Stimulated activated CD4-positive, alpha-beta T cell treated with anti-CD3 and anti-CD28 coated beads, Interleukin-2, amount 100 ng/mL, for 24 hours (primary cell): ENCODE measurements around the gene SGCD.
"Not testable (repeated sequence)": the region's sequence is repeated elsewhere in the genome, so short reads cannot be mapped to it uniquely, and the experiment has no call there.

Experiments
- DNase-seq, 2 donors: peaks; one replicate each; pipeline ENCODE4 v3.0.0-alpha.2; 2020

The SGCD gene

DNA sequence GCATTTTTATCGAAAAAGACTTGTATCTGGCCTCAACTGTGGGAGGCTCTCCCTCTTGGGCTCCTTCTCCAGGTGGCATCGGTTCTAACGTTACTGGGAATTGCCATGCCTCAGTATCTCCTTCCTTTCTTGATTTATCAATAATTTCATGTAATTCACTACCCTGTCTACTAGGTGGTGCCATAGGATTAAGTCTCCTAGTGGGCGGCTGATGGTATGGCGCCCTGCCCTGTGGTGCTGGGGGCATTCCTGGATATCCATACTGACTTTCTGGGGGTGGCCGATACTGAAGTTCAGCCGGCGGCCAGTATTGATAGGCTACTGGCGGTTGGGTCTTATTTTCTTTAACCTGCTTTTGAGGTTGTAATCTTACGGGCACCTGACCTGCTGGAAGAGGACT is 337.9 kb downstream of the SGCD start:
- peak in 1 of 2 donors; percentile 6 for DNase-seq

DNA sequence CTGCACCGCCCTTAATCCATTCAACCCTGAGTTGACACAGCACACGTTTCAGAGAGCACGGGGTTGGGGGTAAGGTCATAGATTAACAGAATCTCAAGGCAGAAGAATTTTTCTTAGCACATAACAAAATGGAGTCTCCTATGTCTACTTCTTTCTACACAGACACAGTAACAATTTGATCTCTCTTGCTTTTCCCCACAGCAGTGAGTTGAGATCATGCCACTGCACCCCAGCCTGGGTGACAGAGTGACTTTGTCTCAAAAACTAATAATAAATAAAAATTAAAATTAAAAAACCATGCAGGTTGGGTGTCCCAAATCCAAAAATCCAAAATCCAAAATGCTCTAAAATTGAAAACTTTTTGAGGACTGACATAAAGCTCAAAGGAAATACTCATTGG is 339.7 kb downstream of the SGCD start:
- DNase-seq, result not testable (repeated sequence)

DNA sequence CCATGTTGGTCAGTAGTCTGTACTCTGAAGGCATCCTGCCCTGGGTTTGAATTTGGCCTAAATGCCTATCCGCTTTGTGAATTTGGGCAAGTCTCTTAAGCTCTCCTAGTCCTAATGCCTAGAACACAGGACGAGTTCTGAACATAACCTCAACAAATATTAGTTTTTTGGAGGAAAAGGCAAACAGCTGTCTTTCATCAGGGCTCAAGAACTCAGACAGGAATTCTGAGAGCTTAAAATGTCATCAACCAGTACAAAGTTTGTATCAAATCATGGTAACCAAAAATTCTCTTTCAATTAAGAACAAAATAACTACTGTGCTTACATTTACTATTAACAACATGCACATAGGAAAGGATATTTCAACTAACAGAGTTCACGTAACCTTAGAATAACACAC is 340.7 kb downstream of the SGCD start:
- no peak for DNase-seq

DNA sequence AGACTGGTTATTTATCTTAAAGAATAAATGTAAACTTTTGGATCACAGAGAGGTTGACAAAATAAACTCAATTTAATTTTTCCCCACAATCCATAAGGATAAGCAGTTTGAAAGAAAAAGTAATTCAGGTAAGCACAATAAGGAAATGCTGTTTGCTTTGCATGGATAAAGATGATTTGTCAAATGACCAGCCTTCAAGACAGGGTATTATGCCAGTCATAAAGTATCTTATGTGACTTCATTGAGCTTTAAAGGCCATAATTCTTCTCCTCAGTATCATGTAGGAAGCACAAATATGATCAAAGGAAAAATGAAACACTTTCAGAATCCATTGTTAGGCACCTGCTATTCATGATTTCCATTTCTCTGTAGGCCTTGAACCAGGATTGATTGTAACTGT is 342.5 kb downstream of the SGCD start:
- no peak for DNase-seq

DNA sequence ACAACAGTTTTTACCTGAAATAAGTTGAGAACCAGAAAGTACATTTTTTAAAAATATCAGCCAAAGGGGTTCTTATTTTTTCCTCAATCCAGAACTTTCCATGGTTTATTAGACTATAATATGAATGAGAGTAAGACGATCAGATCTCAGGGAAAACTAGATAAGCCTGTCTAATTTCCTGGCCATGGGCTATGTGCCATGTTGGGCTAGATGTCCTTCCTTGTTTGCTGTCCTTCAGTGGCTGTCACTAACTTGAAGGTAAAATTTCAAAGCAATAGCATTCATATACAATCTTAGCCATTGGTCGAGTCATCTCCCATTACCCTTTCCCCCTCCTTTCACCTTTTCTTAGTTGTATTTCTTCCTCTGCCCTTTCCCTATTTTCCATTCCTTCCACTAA is 343.7 kb downstream of the SGCD start:
- no peak for DNase-seq

DNA sequence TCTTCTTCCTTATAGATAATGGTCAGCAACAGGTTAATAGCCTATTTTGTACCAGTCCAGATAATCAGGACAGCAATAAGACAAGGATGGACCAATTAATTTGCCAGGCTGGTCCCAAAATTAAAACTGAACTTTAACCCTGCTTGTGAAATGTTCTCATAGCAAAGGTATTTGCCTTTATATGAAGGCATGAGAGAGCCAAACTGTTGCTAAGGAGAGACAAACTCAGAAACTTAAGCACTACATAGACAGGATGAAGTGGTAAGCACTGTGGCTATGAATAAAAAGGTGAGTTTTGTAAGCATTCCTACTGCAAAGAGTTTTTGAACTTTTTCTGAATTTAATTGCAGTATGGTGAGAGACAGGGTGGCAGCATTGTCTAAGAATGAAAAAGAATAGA is 348.4 kb downstream of the SGCD start:
- DNase-seq, result no peak

DNA sequence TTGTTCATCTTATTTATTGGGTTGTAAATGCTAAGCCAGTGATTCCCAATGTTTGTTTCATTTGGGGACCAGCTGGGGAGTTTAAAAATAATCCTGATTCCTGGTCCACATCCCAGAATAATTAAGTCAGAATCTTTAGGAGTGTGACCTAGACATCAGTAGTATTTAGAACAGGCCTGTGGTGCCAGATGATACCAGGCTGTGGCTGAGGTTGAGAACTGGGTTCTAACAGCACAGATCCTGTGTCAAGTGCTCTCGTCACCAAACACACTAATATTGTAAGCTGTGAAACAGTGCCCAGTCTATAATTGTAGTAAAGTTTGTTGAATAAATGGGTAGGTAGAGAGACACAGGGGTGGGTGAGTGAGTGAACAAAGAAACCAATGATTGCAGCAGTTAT is 351.0 kb downstream of the SGCD start:
- no peak for DNase-seq

DNA sequence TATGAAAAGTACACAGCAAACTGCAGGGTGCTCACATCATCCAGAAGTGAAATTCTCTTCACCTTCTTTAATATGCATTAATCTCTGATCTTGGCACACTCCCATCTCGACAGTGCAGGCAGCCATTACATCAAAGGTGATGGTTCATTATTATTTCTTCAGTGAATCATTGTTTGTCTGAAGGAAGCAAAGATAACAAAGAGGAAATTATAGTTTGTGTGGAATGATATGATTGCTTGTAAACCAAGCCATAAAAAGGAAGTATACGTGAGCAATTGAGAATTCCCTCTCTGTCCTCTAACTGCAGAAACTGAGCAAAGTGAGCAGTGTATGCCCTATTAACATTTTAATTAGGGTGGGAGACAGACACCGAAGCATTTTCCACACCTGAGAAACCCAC is 351.5 kb downstream of the SGCD start:
- no peak for DNase-seq

DNA sequence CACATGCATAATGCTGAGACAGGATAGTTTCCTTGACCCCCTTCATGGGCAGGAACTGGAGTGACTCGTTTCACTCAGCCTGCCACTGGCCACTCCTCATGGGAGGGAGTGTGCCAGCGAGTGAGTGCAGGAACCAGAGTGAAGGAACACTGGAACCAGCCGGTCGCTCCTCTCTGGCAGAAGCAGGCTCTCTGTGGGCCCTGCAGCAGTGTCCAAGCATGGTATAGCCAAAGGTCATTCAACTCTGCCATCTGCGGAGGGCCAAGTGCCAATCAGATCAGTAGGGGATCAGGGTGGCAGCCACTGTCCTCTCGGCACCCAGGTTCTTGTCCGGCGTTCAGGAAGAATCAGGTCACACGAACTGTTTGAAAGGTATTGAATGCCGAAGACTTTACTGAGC is 353.9 kb downstream of the SGCD start:
- DNase-seq, result no peak

DNA sequence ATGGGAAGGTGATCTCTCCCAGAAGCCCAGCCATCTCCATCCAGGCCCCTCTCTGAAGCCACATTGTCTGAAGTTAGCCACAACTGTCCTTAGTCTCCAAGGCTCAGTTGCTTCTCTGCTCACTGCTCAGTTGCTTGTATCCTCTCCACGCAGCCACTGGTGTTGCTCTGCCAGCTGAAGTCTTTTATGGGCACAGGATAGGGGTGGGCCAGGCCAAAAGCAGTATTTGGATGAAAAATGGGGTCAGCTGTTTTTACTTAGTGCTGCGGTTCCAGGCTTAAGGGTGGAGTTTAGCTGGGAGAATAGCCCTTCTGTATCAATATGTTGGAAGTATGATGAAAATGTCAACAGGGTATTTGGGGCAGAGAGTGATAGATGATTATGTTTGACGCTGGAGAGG is 354.3 kb downstream of the SGCD start:
- DNase-seq, result no peak

DNA sequence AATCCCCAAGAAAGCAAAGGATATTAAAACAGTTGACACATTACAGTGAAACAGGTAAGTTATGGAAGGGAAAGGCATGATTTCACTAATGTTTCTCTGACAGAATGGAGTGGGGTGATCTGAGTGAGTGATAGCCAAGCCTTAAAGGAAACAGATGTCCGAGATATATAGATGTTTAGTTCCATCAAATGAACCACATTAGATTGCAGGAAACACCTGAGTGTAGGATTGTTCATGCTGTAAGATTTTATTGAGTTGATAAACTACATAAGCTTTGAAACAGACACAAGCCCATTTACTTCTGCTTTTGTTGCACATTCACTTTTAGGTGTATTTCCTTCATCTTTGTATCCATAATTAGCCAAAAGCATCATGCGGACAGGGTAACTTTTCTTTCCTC is 356.0 kb downstream of the SGCD start:
- no peak for DNase-seq

DNA sequence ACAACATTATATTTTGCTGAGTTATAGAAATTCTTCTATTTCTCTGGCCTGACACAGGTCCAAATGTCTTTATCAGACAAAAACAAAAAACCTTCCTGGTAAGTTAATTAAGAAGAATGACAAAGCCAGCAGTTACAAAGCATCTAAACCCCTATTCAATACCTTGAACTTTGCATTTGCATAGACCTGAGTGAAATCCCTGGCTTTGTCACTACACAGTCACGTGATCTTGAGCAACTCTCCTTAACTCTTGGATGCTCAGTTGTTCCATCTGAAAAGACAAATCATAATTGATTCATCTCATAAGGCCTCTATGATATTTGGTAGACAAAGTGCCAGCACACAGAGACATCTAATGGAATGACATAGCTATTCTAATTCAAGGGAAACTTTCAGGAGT is 356.5 kb downstream of the SGCD start:
- DNase-seq, result no peak

DNA sequence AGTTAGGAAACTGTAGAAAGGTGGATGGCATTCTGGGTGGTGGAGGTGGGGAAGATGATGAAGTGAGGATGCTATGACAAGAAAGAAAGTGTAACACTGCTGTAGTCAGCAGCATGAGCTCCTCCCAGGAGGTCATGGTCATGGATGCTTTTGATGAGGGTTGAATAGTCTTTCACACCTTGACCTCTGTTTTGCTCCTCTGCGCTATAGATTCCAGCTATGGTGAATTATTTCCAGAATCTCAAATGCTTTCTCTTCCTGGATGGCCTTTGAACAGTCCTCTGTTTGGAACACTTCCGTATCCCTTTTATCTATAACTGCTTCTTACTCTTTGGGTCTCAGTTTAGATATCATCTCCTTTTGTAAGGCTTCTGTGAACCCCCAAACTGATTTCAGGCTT is 357.3 kb downstream of the SGCD start:
- DNase-seq, result no peak

DNA sequence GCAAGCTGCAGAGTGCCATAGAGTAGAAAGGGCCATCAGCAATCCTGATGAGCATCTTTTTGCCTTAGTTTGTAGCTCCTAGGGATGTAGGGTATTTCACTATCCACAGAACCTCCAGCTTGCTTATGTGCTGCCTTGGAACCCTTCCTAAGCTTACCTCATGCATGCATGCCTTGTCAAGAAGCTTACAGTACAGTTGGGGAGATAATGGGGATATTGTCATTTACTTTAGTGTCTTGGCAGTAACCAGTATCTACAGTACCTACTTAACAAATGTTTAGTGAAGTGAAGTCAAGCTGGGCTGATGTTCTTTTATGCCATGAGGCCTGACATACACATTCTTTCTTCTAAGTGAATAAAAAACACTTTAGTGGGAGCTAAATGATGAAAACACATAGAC is 358.5 kb downstream of the SGCD start:
- DNase-seq, result no peak

DNA sequence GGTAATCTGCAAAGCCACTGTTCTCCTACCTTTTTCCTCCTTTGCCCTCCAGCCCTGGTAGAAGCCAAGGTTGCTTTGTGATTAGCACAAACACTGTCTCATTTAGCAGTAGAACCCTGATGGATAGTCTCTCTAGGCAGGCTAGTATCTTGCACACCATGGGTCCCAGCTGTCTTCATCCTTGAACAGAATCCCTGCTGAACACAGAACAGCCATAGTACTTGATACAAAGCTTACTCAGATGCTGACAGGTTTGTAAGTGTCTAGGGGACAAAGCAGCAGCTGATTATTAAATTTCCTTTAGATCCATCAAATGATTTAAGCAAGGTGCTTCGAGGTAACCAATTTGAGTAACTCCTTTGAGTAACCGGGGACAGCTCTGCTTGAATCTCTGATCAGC is 359.4 kb downstream of the SGCD start:
- DNase-seq, result no peak

DNA sequence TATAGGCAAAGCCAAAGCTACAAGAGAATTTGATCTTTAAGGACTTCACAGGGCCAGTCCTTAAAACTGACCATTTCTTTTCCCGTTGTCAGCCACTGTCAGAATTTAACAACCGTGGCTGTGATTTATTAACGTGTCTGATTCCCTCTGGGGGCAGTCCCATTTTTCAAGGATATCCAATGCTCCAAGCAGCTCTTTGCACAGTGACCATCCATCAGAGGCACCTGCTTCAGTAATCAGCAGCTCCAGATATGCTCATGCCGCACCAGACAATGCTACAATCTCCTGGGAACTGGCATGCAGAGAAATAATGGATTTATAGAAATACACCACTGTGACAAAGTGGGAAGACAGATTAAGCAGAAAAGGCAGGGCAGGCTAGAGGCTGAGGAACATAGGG is 359.8 kb downstream of the SGCD start:
- no peak for DNase-seq

DNA sequence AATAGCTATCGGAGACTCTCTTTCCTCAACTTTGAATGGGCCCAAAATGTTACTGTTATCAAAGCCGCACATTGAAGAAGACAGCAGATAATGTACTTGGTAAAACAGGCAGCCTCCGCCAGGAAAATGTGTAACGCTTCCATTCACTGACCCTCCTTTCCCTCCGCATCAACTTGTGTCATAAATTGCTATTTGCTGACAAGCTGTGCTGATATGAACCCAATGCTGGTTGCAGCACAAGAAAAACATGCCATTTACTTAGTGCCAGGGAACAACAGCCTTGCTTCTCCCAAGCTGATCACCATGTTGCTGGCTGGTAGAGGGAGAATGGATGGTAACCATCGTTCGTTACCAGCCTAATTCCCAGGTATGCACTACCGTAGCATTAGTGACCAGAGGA is 360.6 kb downstream of the SGCD start:
- DNase-seq, result no peak

DNA sequence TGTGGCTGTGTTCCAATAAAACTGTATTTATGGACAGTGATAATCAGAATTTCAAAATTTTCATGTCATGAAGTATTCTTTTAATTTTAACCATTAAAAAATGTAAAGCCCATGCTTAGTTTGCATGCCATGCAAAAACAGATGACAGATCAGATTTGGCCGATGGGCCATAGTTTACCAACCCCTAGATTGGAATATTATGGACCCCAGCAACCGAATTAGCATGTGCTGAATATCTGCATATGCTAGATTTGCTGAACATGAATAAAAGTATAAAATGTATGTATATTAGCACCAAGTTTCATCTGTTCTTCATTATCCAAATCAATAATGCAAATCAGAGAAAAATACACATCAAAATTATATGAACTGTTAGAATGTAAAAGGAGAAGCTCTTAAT is 364.6 kb downstream of the SGCD start:
- no peak for DNase-seq

DNA sequence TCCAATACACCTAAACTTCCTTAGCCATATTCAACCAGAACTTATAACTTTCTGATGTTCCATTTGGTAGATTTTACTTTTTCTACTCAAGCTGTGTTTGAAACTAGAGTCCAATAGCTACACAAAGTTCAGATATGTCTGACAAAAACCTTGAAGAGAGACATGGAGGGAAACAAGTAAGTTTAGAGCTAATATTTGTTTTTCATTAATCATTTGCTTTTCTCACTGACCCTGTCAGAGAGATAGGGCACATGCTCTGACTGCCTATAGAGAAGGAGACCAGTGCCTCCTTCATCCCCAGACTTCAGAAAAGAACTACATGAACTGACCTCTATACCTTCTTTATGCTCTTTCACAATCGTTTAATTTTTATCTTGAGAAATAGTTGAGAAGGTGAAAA is 366.1 kb downstream of the SGCD start:
- DNase-seq, result no peak

DNA sequence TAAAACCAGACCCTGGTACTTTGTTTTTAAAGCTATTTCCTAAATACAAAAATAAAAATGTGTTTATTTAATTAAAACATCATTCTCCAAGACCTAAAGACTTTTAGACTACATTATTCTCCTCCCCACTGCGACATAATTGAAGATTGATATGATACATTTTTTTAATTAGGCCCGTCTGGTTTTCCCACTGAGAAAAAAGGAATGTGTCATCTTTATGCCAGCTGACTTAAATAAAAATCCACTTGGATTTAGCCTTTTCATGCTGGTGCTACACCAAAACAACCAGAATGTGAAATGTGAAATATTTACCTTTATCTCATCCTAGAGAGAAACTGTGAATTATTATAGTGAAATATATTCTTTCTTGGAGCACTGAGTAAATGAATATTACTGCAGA is 367.6 kb downstream of the SGCD start:
- no peak for DNase-seq

DNA sequence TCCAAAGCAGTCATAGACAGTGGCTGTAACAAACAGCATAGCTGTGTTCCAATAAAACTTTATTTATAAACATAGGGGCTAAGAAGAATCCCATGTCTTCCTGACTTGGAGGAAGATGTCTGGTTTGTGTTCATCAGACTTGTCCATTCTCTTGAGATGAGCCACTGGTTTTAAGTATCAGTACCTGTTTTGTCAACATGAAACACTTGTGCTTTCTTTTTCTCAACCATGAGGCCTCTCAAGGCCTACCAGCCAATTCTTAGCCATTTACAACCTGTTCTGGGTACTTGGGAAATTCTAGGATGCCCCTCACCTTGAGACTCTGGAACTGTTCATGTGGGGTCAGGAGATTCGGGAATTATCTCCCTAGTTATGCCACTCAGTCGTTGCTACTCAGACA is 368.8 kb downstream of the SGCD start:
- DNase-seq, result no peak

DNA sequence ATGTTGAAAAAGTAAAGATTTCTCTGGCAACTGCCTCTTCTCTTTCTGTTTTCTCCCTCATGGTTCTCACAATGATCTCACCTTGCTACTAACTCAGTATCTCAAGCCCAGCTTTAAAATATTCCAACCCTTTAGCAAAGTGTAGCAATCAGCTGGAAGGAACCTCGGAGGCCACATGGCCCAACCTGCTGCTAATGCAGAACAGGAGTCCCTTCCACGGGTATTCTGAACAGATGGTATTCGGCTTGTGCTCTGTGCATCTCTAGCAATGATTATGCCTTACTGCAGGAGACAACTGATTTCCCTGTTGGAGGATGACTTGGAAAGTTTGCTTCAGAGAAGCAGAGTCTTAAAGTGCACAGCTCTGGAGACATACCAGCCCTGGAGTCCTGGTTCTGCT is 371.4 kb downstream of the SGCD start:
- DNase-seq, result no peak

DNA sequence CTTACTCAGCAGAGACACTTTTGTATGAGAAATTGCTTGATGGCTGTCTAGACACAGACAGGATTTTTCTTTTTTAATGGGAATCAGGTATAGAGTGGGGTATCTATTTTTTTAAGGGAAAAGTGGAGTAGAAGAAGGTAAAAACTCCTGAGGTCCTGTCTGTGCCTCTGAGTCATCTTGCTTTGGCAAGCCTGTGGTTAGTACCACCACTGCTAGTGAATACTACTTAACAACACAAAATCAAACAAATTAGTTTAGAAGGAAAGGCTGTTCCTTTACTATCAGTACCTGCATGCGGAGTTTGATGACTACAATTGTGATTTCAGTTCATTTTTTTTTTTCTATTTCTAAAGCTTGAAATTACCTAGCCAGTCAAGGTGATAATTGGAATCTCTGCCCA is 372.2 kb downstream of the SGCD start:
- DNase-seq, result no peak

DNA sequence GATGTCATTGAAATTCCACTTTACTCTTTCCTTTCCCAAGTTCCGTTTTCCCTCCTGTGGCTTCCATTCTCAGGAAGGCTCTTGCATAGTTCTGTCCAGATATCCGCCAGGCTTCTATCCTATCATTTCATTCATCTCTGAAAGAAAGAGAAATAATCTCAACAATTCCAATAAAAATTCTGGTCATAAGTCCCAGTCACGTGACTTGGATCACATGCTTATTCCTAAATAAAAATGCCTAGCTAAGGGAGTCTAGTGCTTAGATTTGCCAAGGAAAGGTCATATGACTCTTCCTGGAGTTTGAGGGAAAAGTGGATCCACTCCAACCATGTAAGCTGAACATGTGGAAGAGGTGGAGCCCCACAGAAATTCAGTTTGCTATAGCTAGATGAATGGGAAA is 377.2 kb downstream of the SGCD start:
- DNase-seq, result no peak

DNA sequence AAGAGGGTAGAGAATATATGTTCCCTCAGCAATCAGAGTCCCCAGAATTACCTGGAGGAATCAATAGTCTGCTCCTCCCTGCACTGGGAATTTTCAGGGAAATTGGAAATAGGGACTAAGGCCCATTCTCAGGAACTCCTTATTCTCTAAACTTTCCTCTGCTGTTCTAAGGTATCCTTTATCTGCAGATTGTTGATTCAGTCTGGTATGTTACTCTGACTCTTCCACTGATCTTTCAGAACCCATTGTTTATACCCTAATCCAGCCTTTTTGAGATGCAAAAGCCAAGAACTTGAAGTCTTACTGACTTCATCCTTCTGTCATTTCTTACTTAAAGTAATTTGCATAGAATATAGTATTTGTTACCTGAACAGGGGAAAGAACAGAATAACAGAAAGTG is 379.7 kb downstream of the SGCD start:
- no peak for DNase-seq

DNA sequence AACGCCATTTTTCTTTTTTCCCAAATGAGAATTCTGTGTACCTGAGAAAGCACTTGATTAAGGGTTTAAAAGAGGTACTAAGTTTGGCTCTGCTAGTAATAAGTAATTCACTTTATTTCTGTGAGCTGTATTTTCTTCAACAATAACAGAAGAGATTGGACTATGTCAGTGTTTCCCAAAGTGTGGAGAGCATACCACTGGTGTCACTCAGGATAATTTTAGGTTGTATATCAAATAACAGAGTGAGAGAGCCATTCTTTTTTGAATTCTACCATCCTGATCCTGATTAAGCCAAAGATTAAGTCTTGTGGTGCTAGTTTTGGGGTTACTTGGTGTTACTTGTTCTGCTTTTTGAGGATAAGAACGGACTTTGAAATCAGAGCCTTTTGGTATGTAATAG is 380.8 kb downstream of the SGCD start:
- DNase-seq, result no peak

DNA sequence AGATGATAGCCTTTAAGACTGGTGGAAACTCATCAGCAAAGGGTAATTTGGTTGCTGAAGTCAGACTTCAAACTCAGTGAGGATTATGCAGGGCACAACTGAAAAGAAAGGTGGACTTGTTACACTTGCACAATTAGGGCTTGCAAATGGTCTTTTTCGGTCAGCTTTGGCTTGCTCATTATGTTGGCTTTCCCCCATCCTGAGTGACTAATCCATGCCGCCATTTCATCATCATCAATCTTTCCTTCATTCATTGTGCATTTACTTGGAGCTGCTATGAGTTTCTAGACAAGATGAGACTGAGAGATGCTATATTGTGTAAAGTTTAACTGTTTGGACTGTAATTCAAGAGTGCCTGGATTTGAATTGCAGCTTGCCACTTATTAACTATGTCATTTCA is 388.3 kb downstream of the SGCD start:
- no peak for DNase-seq
